Anterior cingulate cortex (tissue), 58 donors: ENCODE data around the gene GPR155.

Experiments used
- DNase-seq, 58 donors: peaks; one replicate each; lab custom pipeline; 2025; lab: John Stamatoyannopoulos, UW

GPR155 gene, protein sequence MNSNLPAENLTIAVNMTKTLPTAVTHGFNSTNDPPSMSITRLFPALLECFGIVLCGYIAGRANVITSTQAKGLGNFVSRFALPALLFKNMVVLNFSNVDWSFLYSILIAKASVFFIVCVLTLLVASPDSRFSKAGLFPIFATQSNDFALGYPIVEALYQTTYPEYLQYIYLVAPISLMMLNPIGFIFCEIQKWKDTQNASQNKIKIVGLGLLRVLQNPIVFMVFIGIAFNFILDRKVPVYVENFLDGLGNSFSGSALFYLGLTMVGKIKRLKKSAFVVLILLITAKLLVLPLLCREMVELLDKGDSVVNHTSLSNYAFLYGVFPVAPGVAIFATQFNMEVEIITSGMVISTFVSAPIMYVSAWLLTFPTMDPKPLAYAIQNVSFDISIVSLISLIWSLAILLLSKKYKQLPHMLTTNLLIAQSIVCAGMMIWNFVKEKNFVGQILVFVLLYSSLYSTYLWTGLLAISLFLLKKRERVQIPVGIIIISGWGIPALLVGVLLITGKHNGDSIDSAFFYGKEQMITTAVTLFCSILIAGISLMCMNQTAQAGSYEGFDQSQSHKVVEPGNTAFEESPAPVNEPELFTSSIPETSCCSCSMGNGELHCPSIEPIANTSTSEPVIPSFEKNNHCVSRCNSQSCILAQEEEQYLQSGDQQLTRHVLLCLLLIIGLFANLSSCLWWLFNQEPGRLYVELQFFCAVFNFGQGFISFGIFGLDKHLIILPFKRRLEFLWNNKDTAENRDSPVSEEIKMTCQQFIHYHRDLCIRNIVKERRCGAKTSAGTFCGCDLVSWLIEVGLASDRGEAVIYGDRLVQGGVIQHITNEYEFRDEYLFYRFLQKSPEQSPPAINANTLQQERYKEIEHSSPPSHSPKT

DNA sequence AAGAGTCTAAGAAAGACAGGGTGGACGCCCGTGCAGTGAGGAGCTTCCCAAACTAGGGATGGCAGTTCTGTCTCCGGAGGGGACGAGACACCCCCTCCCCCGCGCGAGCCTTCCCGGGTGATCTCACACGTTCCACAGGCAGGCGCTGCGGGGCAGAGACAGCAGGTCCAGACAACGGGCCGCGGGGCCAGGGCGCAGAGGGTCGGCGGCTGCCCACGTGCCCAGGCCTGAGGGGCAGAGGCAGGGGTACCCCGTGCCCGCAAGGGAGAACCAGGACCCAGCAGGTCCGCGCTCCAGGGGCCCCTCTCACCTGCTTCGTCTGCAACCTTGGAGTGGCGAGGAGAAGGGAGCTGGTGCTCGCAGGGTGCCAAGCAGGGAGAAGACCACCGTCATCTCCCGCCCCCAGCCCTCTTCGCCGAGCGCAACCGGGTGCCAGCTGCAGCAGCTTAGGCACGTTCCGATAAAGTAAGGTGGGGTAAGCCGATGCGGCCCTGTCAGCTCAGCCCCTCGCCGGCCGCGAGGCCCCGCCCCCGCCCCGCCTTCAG lies at the start of gene GPR155:
Gene GPR155, minus strand, starts transcription at position 467 of the 545 bp plus-strand sequence. CDS start 5,073 bp downstream, outside the sequence.
- DNase-seq: peak in 55 of 58 donors; percentile 13 to 80 (median 65)

DNA sequence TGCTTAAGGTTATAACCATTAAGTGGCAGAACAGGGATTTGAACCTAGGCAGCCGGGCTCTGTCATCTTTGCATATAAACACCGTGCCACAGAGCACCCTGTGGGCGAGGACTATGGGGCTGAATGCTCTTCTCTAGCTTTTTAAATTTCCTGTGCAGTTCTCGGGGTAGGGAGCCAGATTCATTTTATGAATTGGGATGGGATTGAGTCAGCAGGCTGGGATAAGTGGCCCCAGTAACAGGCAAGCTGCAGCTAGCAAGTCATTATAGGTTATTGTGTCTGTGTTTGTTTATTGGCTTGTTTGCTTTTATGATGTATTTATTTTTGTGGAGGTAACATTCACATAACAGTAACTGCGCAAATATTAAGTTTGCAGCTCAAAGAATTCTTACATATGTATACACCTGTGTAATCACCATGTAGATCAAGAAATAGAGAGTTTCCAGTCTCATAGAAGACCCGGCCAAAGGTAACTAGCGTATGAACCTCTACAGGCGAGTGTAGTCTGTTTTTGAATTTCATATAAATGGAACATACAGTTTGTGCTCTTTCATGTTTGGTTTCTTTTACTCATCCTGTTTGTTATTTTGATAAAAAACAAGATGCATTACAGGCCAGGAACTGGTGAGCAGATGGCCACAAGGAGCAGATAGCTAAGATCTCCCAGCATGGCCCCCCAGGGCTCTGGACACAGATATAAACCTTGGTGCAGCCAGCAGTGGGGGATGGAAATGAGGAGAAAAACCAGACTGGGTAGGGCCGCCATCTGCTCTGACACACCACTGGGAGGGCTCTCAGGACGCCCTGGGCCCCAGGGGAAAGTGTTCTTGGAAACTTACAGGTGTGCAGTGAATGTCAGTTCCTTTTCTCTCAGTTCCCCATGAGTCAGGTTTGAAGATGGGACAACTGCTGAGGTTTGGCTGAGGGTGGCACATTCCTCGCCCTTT lies 49.2 kb upstream of the GPR155 start:
- DNase-seq: no peak

DNA sequence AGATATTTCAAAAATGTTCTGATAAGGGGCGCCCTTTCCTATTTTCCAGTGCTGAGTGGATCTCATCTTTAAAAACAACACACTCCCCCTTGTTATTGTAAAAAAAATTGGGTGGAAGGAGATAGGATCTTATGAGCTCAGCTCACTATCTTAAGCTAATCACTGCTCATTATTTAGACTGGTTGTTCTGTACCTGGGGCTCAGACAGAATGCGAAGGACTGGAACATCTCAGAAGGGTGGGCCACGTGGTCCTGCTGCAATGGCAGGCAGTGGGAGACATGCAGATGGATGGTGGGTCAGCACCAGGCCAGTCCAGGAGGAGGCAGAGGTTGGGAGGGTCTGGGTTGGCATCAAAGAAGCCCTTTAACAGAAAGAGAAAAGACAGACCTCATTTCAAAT lies 48.3 kb upstream of the GPR155 start:
- DNase-seq: no peak

DNA sequence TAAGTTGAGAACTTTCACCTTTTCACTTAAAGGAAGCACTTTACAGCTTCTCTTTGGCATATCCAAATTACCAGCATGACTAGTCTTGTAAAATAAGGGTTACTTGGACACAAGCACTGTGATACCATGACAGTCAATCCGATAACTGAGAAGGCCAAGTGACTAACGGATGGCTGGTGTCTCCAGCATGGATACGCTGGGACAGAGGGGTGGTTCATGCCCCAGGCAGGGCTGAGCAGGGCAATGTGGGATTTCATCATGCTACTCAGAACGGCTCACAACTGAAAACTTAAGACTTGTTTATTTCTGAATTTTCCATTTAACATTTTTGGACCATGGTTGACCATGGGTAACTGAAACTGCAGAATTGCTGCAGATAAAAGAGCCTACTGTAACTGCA lies 43.1 kb upstream of the GPR155 start:
- no peak for DNase-seq

DNA sequence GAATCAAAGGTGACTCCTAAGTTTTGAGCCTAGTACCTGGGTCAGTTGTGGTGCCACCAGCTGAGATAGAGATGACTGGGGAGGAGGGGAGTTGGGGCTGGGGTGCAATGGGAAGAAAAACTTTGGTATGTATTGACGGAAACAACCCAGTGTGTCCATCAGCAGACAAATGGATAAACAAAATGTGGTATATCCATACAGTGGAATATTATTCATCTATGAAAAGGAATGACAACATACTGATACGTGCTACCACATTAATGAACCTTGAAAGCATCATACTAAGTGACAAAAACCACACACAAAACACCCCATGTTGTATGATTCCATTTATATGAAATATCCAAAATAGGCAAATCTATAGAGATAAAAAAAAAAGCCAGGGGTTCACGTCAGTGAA lies 41.1 kb upstream of the GPR155 start:
- DNase-seq: no peak

DNA sequence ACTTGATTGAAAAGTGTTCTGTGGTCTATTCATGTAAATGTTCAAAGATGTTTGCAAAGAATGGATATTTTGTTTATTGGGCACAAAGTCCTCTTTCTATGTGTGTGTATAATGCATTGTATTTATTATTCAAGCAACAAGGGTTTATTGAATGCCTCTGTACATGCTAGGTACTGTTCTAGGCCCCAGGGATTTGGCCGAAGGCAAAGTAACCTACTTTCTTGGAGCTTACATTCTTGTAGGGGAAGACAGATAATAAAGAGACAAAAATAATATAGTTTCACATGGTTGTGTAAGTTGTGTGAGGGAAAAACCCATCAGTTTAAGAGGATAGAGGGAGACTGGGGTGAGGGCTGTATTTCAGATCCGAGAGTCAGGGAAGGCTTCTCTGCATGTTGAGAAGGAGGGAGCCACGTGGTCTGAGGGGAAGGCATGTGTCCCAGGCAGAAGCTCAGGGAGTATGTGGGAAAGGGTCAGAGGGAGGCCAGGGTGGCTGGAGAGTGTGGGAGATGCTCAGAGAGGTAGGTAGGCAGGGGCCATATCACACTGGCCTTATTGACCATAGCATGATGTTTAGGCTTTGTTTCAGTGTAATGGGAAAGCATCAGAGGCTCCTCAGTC lies 40.4 kb upstream of the GPR155 start:
- DNase-seq: no peak

DNA sequence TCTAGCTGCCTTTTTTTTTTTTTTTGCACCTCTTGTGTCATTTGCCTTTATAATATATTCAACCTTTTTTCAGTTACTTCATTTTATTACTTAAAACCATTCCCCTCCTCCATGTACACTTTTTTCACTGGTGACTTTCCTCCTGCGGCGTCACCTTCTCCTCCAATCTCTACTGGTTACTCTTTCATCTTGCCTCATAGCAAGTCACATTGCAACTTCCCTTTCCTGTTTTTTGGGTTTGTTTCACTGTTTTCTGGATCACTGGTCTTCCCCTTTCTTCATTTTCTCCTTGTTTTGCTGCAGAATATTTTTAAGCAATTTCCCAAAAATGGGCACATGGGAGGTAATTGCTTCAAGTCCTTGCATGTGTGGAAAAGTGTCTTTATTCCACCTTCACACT lies 37.7 kb upstream of the GPR155 start:
- DNase-seq: no peak

DNA sequence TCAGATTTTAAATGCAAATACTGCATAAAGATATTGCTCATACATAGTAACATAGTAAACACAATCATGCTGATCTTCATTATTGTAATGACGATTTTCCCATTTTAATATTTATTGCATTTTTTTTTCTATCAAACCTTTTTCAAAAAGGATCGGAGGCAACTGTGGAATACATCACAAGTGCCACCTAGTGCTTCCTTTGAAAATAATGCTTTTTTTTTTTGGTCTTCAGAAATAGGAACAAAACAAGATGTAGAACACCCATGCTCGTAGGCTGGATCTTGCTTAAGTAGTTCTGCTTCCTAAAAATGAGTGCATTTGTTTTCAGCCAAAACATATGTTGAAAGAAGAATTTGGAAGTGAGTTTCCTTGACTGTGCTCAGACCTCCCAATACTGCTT lies 35.7 kb upstream of the GPR155 start:
- peak in 1 of 58 donors; percentile 27 for DNase-seq

DNA sequence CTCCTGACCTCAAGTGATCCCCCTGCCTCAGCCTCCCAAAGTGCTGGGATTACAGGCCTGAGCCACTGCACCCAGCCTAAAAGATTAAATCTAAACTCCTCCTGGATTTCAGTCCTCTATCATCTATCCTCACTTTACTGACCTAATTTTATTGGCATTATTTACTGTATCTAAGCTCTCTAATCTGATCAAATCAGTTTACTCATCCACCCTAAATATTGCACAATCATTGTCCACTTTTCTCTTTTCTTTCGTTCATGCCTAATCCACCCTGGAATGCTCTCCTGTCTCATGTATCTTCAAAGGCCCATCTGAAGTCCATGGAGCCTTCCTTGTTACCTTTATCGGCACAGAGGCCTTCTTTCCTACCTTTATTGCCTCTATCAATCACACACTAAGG lies 31.6 kb upstream of the GPR155 start:
- DNase-seq: no peak

DNA sequence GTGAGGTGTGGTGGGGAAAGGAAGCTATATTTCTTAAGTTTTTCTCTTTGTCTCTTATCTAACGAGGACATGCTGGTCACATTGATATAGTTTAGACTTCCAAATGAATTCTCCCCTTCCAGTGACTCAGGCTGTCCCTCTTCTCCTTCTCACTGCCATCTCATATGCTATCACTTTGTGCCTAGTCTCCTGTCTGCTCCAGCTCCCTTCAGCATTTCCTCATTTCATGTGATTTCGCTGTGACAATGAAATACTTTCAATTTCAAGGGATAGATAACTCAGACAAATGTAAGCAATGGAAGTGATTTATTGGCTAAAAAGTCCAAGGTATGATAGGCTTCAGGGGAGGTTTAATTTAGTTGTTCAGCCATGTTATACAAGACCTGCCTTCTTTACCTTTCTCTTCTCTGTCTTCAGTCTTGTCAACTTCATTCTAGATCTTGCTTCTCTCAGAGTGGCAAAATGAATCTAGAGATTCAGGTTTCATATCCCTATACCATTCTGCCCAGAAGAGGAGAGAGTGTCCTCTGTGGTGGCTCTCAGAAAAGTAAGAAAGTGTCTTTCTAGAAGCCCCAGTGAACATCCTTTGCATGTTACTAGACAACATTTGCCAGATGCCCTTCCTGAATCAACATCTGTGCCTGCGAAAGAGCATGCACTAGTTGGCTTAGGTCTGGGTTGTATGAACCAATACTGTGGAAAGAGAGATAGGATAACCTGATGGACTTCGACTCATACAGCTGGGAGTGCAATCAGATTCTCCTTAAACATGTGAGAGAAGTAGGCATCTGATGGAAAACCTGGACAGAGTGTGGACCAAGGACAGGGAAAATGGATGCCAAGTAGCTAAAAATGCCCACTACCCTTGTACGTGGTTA lies 29.9 kb upstream of the GPR155 start:
- no peak for DNase-seq

DNA sequence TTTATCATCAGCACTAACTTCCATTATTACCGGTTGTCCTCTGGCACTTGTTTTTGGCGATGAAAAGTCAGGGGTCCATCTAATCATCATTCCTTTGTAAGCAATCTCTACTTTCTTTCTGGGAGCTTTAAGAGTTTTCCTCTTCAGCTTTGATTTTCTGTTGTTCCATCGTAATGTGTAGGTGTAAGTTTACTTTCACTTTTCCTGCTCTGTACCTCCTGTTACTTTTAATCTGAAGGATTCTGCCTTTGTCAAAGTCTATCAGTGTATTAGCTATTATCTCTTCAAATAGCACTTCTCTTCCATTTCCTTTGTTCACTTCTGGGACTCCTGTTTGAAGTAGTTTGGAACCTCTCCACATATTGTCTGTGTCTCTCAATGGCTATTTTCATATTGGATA lies 25.5 kb upstream of the GPR155 start:
- DNase-seq: no peak

DNA sequence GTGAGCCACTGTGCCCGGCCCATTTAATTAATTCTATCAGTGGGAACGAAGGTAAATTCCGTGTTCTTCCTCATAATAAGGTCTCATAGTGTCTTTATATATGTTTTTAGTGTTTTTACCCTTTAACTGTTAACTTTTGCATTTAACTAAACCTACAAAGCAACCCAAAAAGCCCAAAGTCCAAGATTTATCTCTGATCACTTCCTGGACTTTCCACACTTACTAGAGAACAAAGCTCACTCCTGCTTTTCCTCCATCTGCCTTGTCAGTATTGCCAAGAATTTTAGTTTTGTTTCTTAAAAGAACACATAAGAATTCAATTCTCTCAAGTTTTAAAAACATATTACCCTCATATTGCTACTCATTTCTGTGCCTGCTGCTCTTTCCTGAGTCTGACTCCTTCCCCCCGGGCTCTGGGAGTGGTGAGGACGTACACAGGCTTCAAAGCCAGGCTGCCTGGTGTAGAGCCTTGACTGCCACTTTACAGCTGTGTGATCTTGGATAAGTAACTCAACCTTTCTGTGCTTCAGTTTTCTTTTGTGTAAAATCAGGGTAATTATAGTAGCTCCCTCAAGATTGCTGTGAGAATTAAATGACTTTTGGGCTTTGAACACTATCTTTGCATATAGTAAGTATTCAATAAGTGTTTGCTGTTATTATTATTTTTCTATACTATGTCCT lies 24.9 kb upstream of the GPR155 start:
- DNase-seq: no peak

DNA sequence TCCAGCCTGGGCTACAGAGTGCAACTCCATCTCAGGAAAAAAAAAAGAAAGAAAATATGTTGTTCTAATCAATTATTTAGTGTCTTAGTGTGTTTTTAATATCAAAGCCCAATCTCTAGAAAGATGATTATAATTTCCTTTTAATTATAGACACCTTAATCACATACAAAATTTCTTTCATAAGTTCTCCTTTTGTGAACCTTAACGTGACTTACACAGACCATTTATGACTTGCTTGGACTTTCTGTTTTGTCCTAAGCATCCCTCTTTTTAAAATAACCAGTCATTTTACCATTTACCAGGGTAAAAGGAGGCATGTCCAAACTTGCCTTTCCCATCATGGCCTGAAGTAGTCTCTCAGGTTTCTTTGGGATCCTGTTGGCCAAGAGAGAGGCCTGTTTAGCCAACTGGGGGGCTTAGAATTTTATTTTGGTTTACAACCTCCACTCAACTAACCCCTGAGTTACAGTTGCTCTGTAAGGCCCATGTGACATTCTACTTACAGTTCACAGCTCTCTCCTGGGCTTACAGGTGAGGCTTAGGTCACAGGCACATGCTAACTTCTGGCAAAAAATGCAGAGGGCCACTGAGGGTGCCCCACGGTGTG lies 23.9 kb upstream of the GPR155 start:
- no peak for DNase-seq

DNA sequence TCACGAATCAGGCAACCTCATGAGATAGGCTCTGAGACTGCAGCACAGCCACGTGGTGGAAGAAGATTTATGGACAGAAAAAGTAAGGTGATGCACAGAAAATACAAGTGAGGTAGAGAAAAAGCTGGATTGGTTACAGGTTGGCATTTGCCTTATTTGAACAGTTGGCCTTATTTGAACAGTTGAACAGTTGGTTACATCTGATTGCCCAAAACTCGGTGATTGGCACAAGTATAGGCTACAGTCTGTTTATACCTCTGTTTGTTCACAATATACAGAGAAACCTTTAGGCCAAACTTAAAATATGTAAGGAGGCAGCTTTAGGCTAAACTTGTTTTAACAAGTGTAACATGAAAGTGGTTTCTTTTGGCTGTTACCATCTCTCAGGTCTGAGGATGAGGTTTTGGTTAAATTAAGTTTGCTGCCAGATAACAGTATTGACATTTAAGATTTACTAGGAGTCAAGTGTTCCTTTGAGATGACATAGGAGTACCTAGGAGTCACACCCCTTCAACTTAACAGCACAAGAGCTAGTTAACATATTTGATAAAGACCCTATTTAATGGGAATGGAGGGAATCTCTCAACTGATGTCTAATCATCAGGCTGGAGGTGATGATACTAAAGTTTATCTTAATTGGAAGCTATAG lies 16.5 kb upstream of the GPR155 start:
- DNase-seq: no peak

DNA sequence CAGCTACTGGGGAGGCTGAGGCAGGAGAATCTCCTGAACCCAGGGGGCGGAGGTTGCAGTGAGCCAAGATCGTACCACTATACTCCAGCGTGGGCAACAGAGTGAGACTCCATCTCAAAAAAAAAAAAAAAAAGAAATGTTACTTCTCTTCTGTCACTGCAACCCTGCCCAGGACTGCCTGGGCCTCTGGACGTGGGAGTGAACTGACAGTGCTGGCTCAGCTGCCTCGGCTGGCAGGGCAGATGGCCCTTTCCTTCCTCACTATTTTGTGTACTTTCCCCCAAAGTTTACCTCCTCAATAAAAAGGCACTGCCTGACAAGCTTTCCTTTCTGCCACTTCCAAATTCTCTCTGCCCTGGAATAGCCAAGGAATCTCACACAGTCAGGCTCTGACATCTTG lies 12.5 kb upstream of the GPR155 start:
- DNase-seq: peak in 3 of 58 donors; percentile 1 to 4 (median 2)

DNA sequence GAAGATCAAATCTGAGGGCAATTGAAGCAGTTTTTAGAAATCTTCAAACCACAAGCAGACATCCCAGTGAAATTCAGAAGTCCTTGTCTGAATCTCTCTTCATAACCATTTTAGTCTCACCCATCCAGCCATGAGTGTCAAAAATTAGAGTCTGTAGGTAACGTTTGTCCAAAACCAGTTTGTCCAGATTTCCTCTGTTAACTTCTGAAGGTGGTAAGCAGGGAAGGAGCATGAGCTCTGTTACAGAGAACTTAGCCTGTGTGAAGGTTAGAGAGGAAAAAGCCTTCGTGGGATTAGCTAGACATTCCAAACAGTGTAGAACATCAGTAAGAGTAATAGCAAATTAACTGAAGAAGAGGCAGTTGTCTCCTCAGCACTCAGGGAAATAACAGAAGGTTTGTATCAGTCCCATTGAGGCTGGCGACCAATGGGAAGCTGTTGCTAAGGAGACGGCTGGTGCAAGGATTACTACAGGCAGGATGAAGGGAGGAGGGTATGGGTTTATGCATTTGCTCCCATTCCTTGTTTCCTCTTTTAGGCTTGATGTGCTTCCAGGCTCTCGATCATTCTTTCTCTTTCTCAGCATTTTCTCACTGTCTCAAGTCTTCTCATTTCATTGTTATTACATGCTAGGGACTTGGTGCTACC lies 8.7 kb upstream of the GPR155 start:
- DNase-seq: peak in 16 of 58 donors; percentile 1 to 39 (median 8)
